Measurements from ENCODE around the gene DUSP9.

The DUSP9 gene

DNA sequence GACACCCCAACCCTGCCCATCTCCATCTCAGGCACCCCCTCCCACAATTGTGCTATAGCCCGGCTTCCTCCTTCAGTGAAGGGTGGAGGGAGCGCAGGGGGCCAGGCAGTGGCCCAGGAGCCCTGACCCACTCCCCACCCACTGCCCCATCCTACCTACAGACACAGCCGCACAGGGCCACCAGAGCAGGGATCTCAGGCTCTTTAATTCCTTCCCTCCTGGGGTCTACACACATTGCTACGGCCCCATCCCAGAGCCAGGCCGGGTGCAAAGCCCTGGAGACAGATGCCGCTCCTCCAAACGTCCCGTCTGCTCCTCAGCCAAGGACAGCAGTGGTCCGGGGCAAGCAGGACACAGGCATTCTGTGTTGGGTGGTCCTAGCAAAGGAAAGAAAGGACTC, 12.8 kb upstream of the DUSP9 start:
- H3K4me3 ChIP-seq (ENCODE audit: low read depth, low read length), result no peak overlapping the region

DNA sequence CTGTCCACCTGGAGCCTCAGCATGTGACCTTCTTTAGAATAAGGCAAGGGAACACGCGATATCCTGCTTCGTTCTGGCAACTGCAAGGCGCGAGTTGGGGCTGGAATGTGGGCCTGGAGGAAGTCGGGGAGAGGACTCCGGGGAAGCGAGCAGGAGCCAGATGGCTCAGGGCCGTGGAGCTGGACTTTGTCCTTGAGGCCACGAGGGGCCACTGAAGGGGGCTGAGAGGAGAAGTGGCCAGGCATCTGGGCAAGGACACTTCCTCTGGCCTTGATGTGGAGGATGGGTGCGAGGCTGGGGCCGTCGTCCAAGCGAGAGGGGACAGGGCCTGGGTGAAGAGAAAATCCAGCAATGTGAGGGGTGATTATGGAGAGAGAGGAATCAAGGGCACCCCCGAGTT, 12.2 kb upstream of the DUSP9 start:
- no peak overlapping the region for H3K4me3 ChIP-seq (ENCODE audit: low read depth, low read length)
- TF ChIP-seq, protein P1, sequence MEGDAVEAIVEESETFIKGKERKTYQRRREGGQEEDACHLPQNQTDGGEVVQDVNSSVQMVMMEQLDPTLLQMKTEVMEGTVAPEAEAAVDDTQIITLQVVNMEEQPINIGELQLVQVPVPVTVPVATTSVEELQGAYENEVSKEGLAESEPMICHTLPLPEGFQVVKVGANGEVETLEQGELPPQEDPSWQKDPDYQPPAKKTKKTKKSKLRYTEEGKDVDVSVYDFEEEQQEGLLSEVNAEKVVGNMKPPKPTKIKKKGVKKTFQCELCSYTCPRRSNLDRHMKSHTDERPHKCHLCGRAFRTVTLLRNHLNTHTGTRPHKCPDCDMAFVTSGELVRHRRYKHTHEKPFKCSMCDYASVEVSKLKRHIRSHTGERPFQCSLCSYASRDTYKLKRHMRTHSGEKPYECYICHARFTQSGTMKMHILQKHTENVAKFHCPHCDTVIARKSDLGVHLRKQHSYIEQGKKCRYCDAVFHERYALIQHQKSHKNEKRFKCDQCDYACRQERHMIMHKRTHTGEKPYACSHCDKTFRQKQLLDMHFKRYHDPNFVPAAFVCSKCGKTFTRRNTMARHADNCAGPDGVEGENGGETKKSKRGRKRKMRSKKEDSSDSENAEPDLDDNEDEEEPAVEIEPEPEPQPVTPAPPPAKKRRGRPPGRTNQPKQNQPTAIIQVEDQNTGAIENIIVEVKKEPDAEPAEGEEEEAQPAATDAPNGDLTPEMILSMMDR (IDR thresholded peaks at IDR 0.05; ENCODE audit: low read depth, low read length), result no peak

More for the DNA sequence above, 12.8 kb upstream of the DUSP9 start:
- TF ChIP-seq, protein P1 (IDR thresholded peaks at IDR 0.05; ENCODE audit: low read depth, low read length), result no peak

DNA sequence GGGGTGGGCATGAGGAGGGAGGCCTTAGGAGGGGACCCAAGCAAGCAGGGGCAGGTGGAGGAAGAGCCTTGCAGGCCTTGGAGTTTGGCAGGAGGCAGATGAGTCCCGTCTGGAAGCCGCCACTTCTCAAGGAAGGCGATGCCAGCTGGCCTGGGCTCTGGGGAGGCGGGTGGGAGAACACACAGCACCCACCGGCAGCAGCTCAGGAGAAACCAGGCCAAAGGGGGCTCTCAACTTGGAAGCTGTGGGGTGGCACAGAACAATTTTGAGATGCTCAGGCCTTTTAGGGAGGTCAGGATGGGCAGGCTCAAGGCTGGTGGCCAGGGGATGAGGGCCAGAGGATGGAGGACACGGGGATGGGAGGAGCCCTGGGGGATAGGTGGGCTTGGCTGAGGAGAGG, 11.6 kb upstream of the DUSP9 start:
- TF ChIP-seq, protein P1 (IDR thresholded peaks at IDR 0.05; ENCODE audit: low read depth, low read length), result no peak

DNA sequence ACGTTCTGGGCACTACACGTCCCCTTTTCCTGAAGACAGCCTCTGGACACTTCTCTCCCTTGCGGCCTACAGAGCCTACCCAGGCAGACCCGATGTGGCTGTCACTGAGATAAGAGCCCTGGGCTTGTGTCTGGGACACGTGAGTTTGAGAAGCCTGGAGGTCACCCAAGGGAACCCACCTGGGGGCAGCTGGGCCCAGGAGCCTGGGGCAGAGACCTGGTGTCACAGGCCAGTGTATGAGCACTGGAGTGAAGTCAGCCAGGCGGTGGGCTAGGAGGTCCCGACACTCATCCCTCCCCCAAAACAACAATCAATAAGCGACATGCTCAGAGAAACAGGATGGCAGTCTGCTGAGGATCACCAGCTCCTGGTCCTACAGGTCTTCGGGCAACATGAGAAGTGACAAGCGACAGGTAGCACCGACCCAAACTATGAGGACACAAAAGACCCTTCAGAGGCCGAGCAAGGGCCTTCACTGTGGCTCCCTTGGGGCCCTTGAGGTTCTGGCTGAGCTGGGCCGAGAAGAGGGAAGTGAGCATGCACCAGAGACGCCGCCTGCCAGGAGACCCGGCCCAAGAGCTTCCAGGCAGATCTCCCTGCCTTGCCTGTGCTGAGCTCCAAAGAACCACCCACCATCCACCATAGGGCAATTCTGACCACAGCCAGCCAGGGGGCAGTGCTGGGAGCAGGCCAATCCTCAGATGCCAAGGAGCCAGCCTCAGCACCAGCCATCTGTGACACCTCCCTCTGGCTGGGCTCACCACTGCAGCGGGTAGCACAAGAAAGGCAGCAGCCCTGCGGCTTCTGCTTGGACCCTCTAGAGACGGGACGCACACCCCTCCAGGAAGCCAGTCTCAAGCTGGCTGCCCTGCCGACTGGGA, 11.0 kb upstream of the DUSP9 start:
- TF ChIP-seq, protein P1 (IDR thresholded peaks at IDR 0.05; ENCODE audit: low read depth, low read length), result peak; percentile 27; the same call in 1 of the 2 replicates

More for the DNA sequence above, 11.6 kb upstream of the DUSP9 start:
- no peak overlapping the region for H3K4me3 ChIP-seq (ENCODE audit: low read depth, low read length)

DNA sequence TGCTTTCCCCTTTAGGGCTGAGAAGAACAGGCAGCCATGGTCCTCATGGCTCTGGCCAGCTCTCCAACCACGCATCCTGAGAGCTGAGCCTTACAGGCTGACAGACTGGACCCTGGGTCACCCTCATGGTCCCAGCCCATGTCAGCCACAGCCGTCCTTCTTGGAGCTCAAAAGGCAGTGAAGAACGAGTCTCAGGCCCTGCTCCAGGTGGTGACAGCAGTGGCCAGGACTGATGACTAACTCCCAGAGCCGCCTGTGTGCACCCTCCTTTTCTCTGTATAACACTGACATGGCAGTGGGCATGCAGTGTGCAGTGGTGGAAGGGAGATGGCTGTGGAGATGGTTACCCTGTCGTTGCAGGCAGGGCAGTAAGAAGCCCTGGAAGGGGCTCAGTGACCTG, 10.3 kb upstream of the DUSP9 start:
- TF ChIP-seq, protein P1 (IDR thresholded peaks at IDR 0.05; ENCODE audit: low read depth, low read length), result no peak

More for the DNA sequence above, 11.0 kb upstream of the DUSP9 start:
- no peak overlapping the region for H3K4me3 ChIP-seq (ENCODE audit: low read depth, low read length)

DNA sequence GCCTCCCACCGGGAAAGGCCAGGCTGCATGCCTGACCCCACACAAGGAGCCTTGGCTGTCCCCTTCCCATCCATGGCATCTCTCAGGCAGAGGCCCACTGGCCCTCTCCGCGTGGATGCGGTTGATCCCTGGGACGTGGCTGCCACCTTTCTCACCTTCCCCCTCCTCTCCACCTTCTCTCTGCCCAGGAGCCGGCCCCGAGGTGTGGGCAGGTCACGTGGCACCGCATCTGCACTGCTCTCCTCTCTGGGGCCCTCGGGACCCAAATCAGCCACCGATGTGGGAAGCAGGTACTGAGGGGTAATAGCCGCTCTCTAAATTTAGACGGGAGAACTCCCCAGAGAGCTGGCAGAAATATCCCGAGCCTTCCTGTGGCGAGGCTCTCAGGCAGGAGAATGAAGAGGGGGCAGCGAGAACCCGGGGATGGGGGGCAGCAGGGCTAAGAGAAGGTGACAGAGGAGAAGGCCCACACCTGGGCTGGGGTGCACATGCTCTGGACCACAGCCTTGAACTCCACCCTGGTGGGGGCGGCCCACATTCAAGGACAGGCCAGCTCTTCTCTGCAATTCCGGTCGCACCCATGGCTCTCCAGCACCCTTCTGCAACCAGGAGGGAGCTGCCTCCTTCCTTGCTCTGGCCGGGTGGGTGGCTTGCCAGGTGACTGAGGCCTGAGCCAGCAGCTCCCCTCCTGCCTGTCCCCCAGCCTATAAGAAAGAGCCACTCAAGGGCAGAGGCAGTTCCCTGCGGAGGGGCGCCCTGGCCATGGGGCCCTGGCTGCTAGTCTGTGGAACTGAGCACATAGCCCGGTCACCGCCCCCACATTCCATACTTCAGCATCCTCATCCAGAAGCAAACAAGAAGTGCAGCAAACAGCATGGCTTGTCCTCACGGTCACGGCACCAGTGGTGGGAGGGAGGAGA, 9.6 kb upstream of the DUSP9 start:
- H3K4me3 ChIP-seq (ENCODE audit: low read depth, low read length), result no peak overlapping the region
- TF ChIP-seq, protein P1 (IDR thresholded peaks at IDR 0.05; ENCODE audit: low read depth, low read length), result no peak

More for the DNA sequence above, 10.3 kb upstream of the DUSP9 start:
- no peak overlapping the region for H3K4me3 ChIP-seq (ENCODE audit: low read depth, low read length)
